HTR-8/SVneo (cell line): Measurements from ENCODE around the gene MRGPRE.

ENCODE experiments used
- DNase-seq: peaks from one replicate; pipeline ENCODE4 v3.0.0; 2011; ENCODE audit warnings: low spot score, mixed read lengths; ENCODE audit not compliant: insufficient read length
- FAIRE-seq: peaks from 2 replicates; lab custom pipeline; 2011; peaks lifted over from hg19 to GRCh38; lab: Jason Lieb, UNC

MRGPRE gene

GRCh38 chr11:3227568-3228444, 4.4 kb downstream of the MRGPRE start:
- DNase-seq (no peak), FAIRE-seq (no peak)

GRCh38 chr11:3226846-3227567, 5.2 kb downstream of the MRGPRE start:
- DNase-seq (no peak), FAIRE-seq (no peak)

GRCh38 chr11:3225826-3226750, 6.1 kb downstream of the MRGPRE start:
- FAIRE-seq: no peak
- no peak for DNase-seq

GRCh38 chr11:3225159-3225758, 7.0 kb downstream of the MRGPRE start:
- no peak for DNase-seq
- no peak for FAIRE-seq

GRCh38 chr11:3224401-3225057, 7.7 kb downstream of the MRGPRE start:
- FAIRE-seq: no peak
- DNase-seq: no peak

- FAIRE-seq (no peak), DNase-seq (no peak)
These were observed 8.3 kb downstream of the MRGPRE start for GRCh38 chr11:3223932-3224381.

GRCh38 chr11:3222941-3223915, 9.0 kb downstream of the MRGPRE start:
- FAIRE-seq: no peak
- no peak for DNase-seq

- DNase-seq: no peak
- FAIRE-seq: no peak
These were observed 10.0 kb downstream of the MRGPRE start for GRCh38 chr11:3222003-3222855.

GRCh38 chr11:3221408-3222002, 10.7 kb downstream of the MRGPRE start:
- DNase-seq (no peak), FAIRE-seq (no peak)

- no peak for DNase-seq
- no peak for FAIRE-seq
These were observed 11.5 kb downstream of the MRGPRE start for GRCh38 chr11:3220521-3221407.

- FAIRE-seq (no peak), DNase-seq (no peak)
These were observed 12.1 kb downstream of the MRGPRE start for GRCh38 chr11:3220101-3220500.

GRCh38 chr11:3219281-3219892, 12.8 kb downstream of the MRGPRE start:
- FAIRE-seq (no peak), DNase-seq (no peak)

- FAIRE-seq (no peak), DNase-seq (no peak)
These were observed 13.5 kb downstream of the MRGPRE start, which contains the start of gene MRGPRG for GRCh38 chr11:3218483-3219280. Gene MRGPRG, minus strand, starts transcription at chr11:3218813. Its CDS starts 0 bp downstream, at chr11:3218813.

GRCh38 chr11:3217818-3218482, 14.3 kb downstream of the MRGPRE start:
- DNase-seq: no peak
- no peak for FAIRE-seq
